Inflammatory macrophage (primary cell): Measurements from ENCODE around the gene UFC1.
"Not testable (repeated sequence)": the region's sequence is repeated elsewhere in the genome, so short reads cannot be mapped to it uniquely, and the experiment has no call there.

Experiments
- DNase-seq, 2 donors: peaks; one replicate each; pipeline ENCODE4 v3.0.0-alpha.2; 2020 to 2022
- total RNA-seq, 18 experiments: gene quantifications; one replicate each; lab custom pipeline; 2026; ENCODE audit warnings: mixed read lengths in 6 of 18, inconsistent platforms in 2 of 18; lab: John Stamatoyannopoulos, UW

The UFC1 gene
- total RNA-seq, result 38.8 to 102 (median 70.0) reads per million in 18 experiments

DNA sequence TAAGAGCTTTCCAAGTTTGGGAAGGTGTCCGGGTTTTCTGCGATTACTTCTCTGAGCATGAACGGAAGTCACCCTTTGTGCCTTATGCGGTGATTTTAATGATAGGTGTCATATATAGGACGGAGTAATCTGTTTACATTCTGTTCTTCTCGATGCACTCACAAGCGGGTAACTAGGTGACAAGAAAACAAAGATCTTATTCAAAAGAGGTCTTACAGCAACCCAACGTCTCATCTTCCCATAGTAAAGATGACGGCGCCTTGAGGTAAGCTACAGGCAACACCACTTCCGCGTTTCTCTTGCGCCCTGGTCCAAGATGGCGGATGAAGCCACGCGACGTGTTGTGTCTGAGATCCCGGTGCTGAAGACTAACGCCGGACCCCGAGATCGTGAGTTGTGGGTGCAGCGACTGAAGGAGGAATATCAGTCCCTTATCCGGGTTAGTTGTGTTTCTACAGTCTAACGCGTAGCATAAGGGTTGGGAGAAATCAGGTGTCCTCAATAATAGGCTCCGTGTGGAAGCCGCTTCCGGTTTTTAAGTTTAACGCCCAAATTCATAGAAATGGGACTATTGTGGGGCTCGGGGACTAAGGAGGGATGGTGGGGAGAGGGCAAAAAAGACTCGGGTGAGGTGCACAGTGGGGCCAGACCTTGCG lies at the start of gene UFC1:
Gene UFC1 (plus strand): TSS at position 297 of the 656 bp plus-strand sequence. CDS start 20 bp downstream, at position 317.
- DNase-seq, result peak; percentile 85 to 90

DNA sequence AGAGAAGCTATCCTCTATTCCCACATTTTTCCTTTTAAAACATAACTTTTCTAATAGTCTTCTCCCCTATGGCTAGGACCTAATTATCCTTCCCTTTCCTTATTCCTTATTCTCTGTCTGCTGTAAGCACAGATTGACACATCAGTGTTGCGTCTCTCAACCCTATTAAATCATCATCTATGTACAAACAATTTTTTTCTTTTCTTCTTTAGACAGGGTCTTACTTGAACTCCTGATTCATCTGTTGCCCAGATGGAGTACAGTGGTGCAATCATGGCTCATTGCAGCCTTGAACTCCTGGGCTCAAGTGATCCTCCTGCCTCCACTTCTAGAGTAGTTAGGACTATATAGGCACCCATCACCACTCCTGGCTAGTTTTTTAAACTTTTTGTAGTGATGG lies 47.3 kb upstream of the UFC1 start:
- peak; percentile 23 to 44 for DNase-seq

DNA sequence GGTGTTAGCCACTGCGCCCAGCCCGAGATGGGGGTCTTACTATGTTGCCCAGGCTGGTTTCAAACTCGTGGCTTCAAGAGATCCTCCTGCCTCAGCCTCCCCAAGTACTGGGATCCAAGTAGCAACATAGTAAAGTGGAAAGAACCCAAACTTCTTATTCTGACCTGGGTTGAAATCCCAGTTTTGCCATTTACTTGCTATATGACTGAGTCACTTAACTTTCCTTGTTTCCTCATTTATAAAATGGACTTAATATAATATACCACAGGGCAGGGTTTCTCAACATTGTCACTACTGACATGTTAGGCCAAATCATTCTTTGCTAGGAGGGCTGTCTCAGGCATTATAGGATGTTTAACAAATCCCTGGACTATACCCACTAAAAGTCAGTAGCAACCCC lies 42.7 kb upstream of the UFC1 start:
- DNase-seq, result peak; percentile 23 to 46

DNA sequence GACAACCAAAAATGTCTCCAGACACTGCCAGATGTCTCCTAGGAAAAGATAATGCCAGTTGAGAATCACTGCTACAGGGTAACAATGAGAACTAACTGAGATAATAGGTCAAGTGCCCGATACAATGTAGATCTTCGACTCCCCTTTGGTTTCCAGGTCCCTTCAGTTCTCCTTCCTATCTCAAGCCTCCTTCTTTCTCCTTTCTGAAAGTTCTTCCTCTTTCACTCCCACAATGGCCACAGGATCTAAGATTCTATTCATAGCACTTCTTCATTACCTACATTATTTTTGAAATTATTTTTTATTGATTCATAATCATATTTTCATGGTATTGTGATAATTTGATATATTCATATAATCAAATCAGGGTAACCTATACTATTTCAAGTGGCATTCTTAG lies 42.3 kb upstream of the UFC1 start:
- DNase-seq, result peak in 1 of 2 donors; percentile 40

- DNase-seq, result no peak
Observed at GRCh38 chr1:161113915-161114314, 39.9 kb upstream of the UFC1 start.

GRCh38 chr1:161114556-161114955 lies 39.2 kb upstream of the UFC1 start:
- no peak for DNase-seq

- no peak for DNase-seq
Observed at GRCh38 chr1:161115132-161115711, 38.6 kb upstream of the UFC1 start.

GRCh38 chr1:161115961-161116360 lies 37.8 kb upstream of the UFC1 start:
- not testable (repeated sequence) for DNase-seq

DNA sequence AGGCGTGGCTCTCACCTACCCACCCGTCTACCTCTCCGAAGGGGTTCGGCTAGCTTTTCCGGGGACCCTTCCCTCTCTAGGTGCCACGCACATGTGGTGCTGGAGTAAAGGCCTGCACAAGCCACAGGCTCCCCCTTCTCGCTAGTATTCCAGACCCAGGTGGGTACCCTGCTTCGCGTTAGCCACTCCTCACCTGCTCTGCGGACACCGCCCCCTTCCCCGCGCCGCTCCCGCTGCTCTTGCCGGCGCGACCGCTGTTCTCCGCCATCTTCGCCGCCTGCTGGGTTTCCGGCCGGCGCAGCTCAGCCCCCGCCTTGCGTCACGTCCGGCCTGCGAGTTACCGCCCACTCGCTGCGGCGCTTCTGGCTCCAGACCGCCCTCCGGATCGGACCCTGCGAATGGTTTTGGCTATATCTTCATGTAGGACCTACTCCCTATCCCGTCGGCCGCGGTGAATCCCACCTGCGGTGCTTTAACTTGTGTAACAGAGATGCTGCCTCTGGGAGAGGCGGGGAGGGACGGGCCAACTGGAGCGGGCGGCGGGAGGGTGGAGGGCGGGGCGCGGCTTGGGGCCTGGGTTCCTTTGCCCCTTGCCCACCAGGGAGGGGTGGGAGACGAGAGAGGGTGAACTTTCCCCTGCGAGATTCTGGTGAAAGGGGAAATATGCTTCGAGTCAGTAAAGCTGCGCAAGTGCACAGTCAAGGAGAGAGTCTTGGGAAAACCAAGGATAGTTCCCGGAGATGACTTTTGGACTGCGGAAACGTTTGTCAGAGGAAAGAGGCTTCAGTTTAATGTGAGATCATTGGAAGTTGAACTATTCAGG lies 35.8 kb upstream of the UFC1 start, which contains the start of the genes NIT1 and PFDN2:
Gene NIT1 (plus strand): TSS at position 347 of the 823 bp plus-strand sequence. CDS start 72 bp downstream, at position 419.
Gene PFDN2 (minus strand): TSS at position 279 of the 823 bp plus-strand sequence. CDS start 11 bp downstream, at position 268.
- peak; percentile 79 to 90 for DNase-seq

DNA sequence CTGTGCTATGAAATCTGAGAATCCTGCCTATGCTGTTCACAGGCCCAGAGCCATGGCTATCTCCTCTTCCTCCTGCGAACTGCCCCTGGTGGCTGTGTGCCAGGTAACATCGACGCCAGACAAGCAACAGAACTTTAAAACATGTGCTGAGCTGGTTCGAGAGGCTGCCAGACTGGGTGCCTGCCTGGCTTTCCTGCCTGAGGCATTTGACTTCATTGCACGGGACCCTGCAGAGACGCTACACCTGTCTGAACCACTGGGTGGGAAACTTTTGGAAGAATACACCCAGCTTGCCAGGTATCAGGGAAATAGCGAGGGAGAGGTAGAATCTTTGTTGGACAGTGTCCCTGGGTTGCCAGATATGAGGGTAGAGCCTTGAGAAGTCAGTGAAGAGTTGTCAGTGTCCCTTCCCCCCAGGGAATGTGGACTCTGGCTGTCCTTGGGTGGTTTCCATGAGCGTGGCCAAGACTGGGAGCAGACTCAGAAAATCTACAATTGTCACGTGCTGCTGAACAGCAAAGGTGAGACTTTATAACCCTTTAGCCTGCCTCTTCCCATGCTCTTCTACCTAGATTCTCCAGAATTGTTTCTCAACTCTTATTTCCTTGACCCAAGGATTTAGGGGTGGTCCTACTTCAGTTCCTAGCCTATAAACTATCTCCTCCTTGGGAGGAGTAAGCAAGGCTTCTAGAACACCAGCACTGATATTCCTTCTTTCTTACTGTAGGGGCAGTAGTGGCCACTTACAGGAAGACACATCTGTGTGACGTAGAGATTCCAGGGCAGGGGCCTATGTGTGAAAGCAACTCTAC lies 34.5 kb upstream of the UFC1 start:
- peak; percentile 59 to 65 for DNase-seq

DNA sequence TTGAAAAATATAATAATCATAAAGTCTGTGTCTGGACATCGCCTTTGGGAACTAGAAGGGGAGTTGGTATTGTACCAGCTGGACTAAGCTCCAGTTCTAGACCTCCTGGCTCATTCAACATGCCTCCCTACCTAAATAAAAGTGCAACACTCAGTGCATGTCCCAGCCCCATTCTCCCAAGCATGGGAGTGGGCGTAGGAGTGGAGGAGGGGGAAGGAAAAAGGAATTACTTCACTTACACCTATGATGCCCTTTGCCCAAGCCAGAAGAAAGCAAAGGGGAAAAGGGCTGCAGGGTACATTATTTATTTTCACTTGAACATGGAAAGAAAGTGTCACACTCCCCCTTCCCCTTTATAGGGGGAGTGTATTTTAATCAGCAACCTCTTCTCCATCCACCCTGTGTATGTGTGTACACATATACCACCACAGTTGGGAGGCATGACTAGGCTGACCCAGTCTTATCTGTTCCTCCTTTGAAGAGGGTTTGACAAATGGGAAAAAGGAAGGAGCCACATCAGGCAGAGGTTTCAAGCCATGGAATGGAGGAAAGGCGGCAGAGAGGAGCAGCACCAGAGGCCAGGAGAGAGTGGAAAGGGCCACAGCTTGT lies 32.6 kb upstream of the UFC1 start:
- DNase-seq, result peak; percentile 34 to 42

DNA sequence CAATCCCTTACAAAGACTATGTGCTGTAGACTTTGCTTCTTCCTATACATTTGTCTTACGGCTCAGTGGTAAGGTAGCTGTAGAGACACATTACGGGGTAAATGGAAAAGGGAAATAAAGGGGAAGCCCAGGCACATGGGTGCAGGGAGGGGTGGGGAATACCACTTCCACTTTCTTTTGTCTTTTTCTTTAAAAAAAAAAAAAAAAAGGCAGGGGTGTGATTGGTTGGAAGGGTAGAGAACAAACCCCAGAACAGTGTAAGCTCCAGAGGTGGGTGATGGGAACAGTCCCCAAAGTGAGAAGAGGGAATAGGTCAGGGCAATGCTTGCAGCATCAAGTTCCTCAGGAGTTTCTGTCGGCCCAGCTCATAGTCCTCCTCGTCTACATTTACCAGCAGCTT lies 31.9 kb upstream of the UFC1 start:
- peak; percentile 62 to 81 for DNase-seq

DNA sequence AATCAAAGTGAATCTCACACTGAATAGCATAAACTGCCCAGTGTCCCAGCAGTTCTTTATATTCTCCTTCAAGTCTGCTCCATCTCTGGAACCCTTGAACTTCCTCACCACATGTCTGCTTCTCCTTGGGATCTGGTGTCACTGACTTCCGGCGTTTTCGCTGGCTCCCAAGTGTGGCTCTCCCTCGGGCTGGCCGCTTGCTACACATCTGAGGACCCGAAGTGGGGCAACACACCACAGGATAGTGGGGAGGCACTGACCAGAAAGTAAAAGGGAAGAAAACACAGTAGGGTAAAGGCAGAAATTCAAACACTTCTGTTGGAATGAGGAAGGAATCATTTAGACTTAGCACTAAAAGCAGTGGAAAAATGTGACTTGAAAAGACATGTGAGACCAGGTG lies 30.8 kb upstream of the UFC1 start:
- DNase-seq, result no peak

- peak; percentile 15 to 26 for DNase-seq
Observed at GRCh38 chr1:161127649-161128048, 26.1 kb upstream of the UFC1 start.

- no peak for DNase-seq
Observed at GRCh38 chr1:161128591-161129420, 25.0 kb upstream of the UFC1 start.

DNA sequence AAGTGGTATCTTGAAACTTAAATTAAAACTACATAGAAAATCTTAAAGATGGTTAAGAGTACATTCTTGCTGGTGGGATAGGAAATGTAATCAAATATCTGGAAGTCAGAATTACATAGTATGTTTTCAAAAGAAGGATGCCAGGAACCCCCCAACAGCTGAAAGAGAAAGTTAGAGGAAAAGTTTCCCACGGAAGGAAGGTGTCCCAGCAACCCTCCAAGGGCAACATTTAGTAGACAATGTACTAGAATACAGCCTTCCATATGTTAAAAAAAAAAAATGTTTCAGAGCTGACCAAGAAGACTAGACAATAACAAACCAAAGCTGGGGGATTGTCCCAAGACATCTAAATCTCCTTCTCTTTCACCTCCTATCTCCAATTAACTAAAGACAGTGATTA lies 23.5 kb upstream of the UFC1 start:
- DNase-seq, result no peak

- no peak for DNase-seq
Observed at GRCh38 chr1:161131523-161132409, 22.0 kb upstream of the UFC1 start.

DNA sequence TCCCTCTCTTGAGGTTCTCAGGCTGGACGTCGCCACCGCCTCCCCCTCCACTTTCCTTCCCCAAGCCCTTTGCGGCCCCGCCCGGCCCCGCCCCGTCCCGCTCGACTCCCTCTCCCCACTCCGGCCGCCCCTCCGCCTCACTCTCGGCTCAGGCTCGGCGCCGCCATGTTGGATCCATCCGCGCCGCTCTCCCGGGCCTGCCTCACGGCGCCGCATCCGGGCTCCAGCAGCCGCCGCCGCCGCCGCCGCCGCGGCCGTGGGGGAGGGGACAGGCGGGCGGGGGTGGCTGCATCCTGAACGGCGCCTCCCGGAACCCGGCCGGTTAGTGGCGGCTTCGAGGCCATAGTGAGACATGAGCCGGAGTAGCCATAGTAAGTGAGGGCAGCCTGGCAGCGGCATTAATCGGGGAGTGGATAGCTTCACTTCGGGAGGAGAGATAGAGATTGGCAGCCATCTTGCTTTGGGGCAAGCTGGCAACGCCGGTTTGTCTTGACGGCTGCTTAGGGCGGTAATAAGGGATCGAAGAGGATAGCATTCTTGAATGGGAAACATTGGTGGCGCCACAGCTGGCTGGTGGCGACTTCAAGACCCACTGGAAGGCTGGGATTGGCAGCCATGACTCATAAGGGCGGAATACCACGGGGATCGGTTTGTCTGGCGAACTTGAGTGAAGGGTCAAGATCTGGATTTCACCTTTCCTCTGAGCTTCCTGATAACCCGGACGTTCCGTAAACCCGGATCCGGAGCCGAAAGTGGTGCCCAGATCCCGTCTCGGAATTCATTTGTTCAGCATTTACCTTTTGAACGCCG lies 21.2 kb upstream of the UFC1 start, which contains the start of gene DEDD:
Gene DEDD (minus strand): TSS at position 258 of the 810 bp plus-strand sequence. CDS start 8,205 bp downstream, outside the sequence.
- DNase-seq, result peak; percentile 96

- DNase-seq, result no peak
Observed at GRCh38 chr1:161133220-161133740, 20.5 kb upstream of the UFC1 start.
